Astrocyte (in vitro differentiated cells and primary cell): ENCODE data around the gene OPA3. TPM values are rescaled to one million over a fixed set of nuclear protein-coding genes. Genes with fewer than 3 reads are reported as not detected.

Experiments
- DNase-seq: peaks from one replicate; pipeline ENCODE4 v3.0.0-alpha.2; 2010; ENCODE audit warnings: low read depth
- FAIRE-seq: peaks from 2 replicates; lab custom pipeline; 2011; peaks lifted over from hg19 to GRCh38; lab: Jason Lieb, UNC
- H2AFZ ChIP-seq: 2 replicates; pipeline ENCODE4 v1.6.0; 2012; ENCODE audit warnings: low read depth, low read length, inconsistent platforms
- H3K27ac ChIP-seq: 2 replicates; pipeline ENCODE4 v1.5.1; 2011; ENCODE audit warnings: low read depth, low read length, inconsistent platforms
- H3K27me3 ChIP-seq: 2 replicates; pipeline ENCODE4 v1.6.0; 2011; ENCODE audit warnings: low read length, inconsistent platforms; ENCODE audit not compliant: insufficient read depth
- H3K36me3 ChIP-seq: 2 replicates; pipeline ENCODE4 v1.5.1; 2011; ENCODE audit warnings: low read length, inconsistent platforms; ENCODE audit not compliant: insufficient read depth
- H3K4me1 ChIP-seq: 2 replicates; pipeline ENCODE4 v1.5.1; 2011; ENCODE audit warnings: low read length, inconsistent platforms; ENCODE audit not compliant: insufficient read depth
- H3K4me2 ChIP-seq: 2 replicates; pipeline ENCODE4 v1.6.0; 2012; ENCODE audit warnings: low read length, inconsistent platforms
- H3K4me3 ChIP-seq: 2 replicates; pipeline ENCODE4 v1.5.1; 2011; ENCODE audit warnings: low read depth, mild to moderate bottlenecking, low read length, inconsistent platforms; ENCODE audit not compliant: insufficient read depth
- H3K79me2 ChIP-seq: 2 replicates; pipeline ENCODE4 v1.6.0; 2012; ENCODE audit warnings: mild to moderate bottlenecking, low read length, inconsistent platforms; ENCODE audit not compliant: insufficient read depth
- H3K9ac ChIP-seq: 2 replicates; pipeline ENCODE4 v1.6.0; 2012; ENCODE audit warnings: mild to moderate bottlenecking, low read length, inconsistent platforms
- H3K9me3 ChIP-seq: 2 replicates; pipeline ENCODE4 v1.5.1; 2012; ENCODE audit warnings: low read depth, mild to moderate bottlenecking, low read length, inconsistent platforms; ENCODE audit not compliant: insufficient read depth
- H4K20me1 ChIP-seq: 2 replicates; pipeline ENCODE4 v1.6.0; 2012; ENCODE audit warnings: low read length, inconsistent platforms; ENCODE audit not compliant: insufficient read depth
- H3K27ac Mint-ChIP-seq: one replicate; pipeline ENCODE4 v1.8.0; 2021; ENCODE audit warnings: mild to moderate bottlenecking, mixed read lengths; ENCODE audit not compliant: unreplicated experiment
- H3K27me3 Mint-ChIP-seq: one replicate; pipeline ENCODE4 v1.8.0; 2021; ENCODE audit warnings: low read depth, mixed read lengths; ENCODE audit not compliant: unreplicated experiment
- H3K36me3 Mint-ChIP-seq: one replicate; pipeline ENCODE4 v1.8.0; 2021; ENCODE audit warnings: low read depth, mixed read lengths; ENCODE audit not compliant: unreplicated experiment
- H3K4me1 Mint-ChIP-seq: one replicate; pipeline ENCODE4 v1.8.0; 2021; ENCODE audit warnings: low read depth, mixed read lengths; ENCODE audit not compliant: unreplicated experiment
- H3K4me3 Mint-ChIP-seq: one replicate; pipeline ENCODE4 v1.8.0; 2021; ENCODE audit warnings: mild to moderate bottlenecking, moderate library complexity, mixed read lengths; ENCODE audit not compliant: unreplicated experiment
- H3K9me3 Mint-ChIP-seq: one replicate; pipeline ENCODE4 v1.8.0; 2021; ENCODE audit warnings: mild to moderate bottlenecking, mixed read lengths; ENCODE audit not compliant: unreplicated experiment
- EZH2 ChIP-seq: IDR thresholded peaks from 2 replicates; pipeline ENCODE4 v1.6.1; 2012; ENCODE audit warnings: mild to moderate bottlenecking, low read length, inconsistent platforms; ENCODE audit not compliant: insufficient read depth
- total RNA-seq: library from RNA; stranded (reverse); gene quantifications from 2 replicates; pipeline ENCODE4 v1.2.1, GENCODE V29; 2021
- TF ChIP-seq, protein P1 (sequence below): IDR thresholded peaks from 2 replicates; pipeline ENCODE4 v1.5.1; 2011; ENCODE audit warnings: low read depth, mild to moderate bottlenecking, inconsistent platforms, low read length, moderate library complexity; ENCODE audit not compliant: insufficient read depth

OPA3 gene
- total RNA-seq, 1 donor from 2014 or later = 12.8 TPM

DNA sequence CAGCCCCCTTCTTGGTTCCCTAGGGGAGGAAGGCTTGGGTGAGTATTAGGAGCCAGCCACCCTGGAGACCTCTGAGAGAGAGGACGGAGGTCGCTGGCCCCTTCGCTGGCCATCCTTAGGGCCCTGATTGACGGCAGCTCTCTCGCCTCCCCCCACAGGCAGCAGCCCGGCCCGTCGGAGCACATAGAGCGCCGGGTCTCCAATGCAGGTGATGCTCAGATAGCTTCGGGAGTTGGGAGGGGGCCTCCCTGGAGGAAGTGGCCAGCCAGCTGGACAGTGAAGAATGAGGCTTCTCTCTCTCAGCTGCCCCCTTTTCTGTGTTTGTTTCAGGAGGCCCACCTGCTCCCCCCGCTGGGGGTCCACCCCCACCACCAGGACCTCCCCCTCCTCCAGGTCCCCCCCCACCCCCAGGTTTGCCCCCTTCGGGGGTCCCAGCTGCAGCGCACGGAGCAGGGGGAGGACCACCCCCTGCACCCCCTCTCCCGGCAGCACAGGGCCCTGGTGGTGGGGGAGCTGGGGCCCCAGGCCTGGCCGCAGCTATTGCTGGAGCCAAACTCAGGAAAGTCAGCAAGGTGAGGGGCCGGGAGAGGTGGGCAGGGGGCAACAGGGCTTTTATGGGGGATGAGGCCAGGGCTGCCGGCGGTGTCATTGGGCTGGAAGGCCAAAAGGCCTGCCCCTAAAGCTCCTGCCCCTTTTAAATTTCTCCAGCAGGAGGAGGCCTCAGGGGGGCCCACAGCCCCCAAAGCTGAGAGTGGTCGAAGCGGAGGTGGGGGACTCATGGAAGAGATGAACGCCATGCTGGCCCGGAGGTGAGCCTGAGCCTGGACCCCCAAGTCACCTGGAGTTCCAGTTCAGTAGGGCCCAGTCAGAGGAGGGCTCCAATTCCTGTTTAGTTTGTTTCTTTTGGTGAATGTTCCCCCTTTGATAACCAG is 62.3 kb downstream of the OPA3 start:
- Histone ChIP-seq H3K79me2 (peaks cover 27% of the 10 kb centered on the region), H3K9ac (no peak overlapping the region), H3K9me3 (no peaks in the 10 kb centered on the region), H3K36me3 (peaks cover 62% of the 10 kb centered on the region), H3K27ac (no peak overlapping the region), H3K4me3 (no peak overlapping the region), H3K4me2 (no peak overlapping the region), H3K27me3 (no peaks in the 10 kb centered on the region), H4K20me1 (peaks cover 91% of the 10 kb centered on the region), H3K4me1 (peaks cover 4% of the 10 kb centered on the region), H2AFZ (no peak overlapping the region)
- peak overlapping the region; percentile 53 for H3K27ac Mint-ChIP-seq
- no peak overlapping the region for H3K4me3 Mint-ChIP-seq
- H3K4me1 Mint-ChIP-seq = peaks cover 9% of the 10 kb centered on the region
- H3K36me3 Mint-ChIP-seq = peaks cover 26% of the 10 kb centered on the region
- FAIRE-seq (no peak), DNase-seq (no peak)
- TF ChIP-seq, protein P1, sequence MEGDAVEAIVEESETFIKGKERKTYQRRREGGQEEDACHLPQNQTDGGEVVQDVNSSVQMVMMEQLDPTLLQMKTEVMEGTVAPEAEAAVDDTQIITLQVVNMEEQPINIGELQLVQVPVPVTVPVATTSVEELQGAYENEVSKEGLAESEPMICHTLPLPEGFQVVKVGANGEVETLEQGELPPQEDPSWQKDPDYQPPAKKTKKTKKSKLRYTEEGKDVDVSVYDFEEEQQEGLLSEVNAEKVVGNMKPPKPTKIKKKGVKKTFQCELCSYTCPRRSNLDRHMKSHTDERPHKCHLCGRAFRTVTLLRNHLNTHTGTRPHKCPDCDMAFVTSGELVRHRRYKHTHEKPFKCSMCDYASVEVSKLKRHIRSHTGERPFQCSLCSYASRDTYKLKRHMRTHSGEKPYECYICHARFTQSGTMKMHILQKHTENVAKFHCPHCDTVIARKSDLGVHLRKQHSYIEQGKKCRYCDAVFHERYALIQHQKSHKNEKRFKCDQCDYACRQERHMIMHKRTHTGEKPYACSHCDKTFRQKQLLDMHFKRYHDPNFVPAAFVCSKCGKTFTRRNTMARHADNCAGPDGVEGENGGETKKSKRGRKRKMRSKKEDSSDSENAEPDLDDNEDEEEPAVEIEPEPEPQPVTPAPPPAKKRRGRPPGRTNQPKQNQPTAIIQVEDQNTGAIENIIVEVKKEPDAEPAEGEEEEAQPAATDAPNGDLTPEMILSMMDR = no peak
- TF ChIP-seq EZH2 = no peak
- no peaks in the 10 kb centered on the region for H3K9me3 Mint-ChIP-seq
- no peaks in the 10 kb centered on the region for H3K27me3 Mint-ChIP-seq

DNA sequence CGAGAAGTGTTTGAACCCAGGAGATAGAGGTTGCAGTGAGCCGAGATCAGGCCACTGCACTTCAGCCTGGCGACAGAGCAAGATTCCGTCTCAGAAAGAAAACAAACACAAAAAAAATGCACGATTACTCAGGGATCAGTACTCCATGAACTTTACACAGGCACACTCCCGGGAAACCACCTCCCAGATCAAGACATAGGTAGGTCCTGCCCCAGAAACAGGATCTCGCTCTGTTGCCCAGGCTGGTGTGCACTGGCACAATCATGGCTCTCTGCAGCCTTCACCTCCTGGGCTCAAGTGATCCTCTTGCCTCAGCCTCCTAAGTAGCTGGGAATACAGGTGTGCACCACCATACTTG is 66.2 kb downstream of the OPA3 start:
- Histone ChIP-seq H3K79me2 (peaks cover 66% of the 10 kb centered on the region), H3K27me3 (no peaks in the 10 kb centered on the region), H3K9ac (no peak overlapping the region), H4K20me1 (peaks cover 91% of the 10 kb centered on the region), H3K4me3 (no peak overlapping the region), H3K36me3 (peaks cover 38% of the 10 kb centered on the region), H3K27ac (no peak overlapping the region), H3K4me1 (peaks cover 14% of the 10 kb centered on the region), H3K9me3 (no peaks in the 10 kb centered on the region), H2AFZ (no peak overlapping the region), H3K4me2 (no peak overlapping the region)
- H3K36me3 Mint-ChIP-seq = peaks cover 19% of the 10 kb centered on the region
- FAIRE-seq = no peak
- H3K4me3 Mint-ChIP-seq = no peak overlapping the region
- peaks cover 20% of the 10 kb centered on the region for H3K4me1 Mint-ChIP-seq
- no peaks in the 10 kb centered on the region for H3K9me3 Mint-ChIP-seq
- H3K27ac Mint-ChIP-seq = no peak overlapping the region
- no peak for DNase-seq
- TF ChIP-seq EZH2 = no peak
- TF ChIP-seq, protein P1 = no peak
- no peaks in the 10 kb centered on the region for H3K27me3 Mint-ChIP-seq
